BJ (cell line): ENCODE results near the gene CROT. TPM values are rescaled to one million over a fixed set of nuclear protein-coding genes. Genes with fewer than 3 reads are reported as not detected.

Source experiments
- CTCF ChIA-PET: fragments of 350-600 bp; formaldehyde crosslinking; extraction: SDS; loops from one replicate; lab custom pipeline; 2021; ENCODE audit warnings: antibody characterized with exemption, inconsistent platforms; lab: Yijun Ruan, JAX
- POLR2A ChIA-PET: fragments of 300-600 bp; sonication (Branson Sonifier 250); formaldehyde crosslinking; extraction: SDS; loops from one replicate; lab custom pipeline; 2021; ENCODE audit warnings: antibody characterized with exemption; lab: Charles Lee
- DNase-seq: peaks from one replicate; pipeline ENCODE4 v3.0.0-alpha.2; 2011; ENCODE audit warnings: low read depth
- H3K27me3 ChIP-seq: 2 replicates; pipeline ENCODE4 v1.6.0; 2011; ENCODE audit warnings: low read length; ENCODE audit not compliant: control insufficient read depth, insufficient read depth
- H3K36me3 ChIP-seq: 2 replicates; pipeline ENCODE4 v1.5.1; 2011; ENCODE audit warnings: low read length; ENCODE audit not compliant: control insufficient read depth, insufficient read depth
- H3K4me3 ChIP-seq: 2 replicates; pipeline ENCODE4 v1.5.1; 2011; ENCODE audit warnings: low read depth, mild to moderate bottlenecking, control low read depth, low read length
- CTCF ChIP-seq: IDR thresholded peaks from 2 replicates; pipeline ENCODE4 v1.5.1; 2011; ENCODE audit warnings: low read depth, mild to moderate bottlenecking, control low read depth, inconsistent platforms, low read length, moderate library complexity; ENCODE audit not compliant: insufficient read depth
- polyA plus RNA-seq: library from polyadenylated mRNA; depleted of rRNA; stranded (reverse); fragments of >200 nt; gene quantifications from 2 replicates; pipeline ENCODE4 v1.2.3, GENCODE V29; 2011

The CROT gene
- polyA plus RNA-seq, 1 experiment = 4.6 TPM

GRCh38 chr7:87361320-87361719 is 15.9 kb downstream of the CROT start:
- DNase-seq = no peak
- ChIA-PET CTCF (interaction anchor here (0.9 to 1.1 kb wide), 2 partner anchors 38 to 55 kb away, joined by 3 read pairs; no protein-coding TSS in a partner anchor), POLR2A (no interaction called here)

GRCh38 chr7:87363342-87363741 is 17.9 kb downstream of the CROT start:
- TF ChIP-seq CTCF = no peak
- POLR2A ChIA-PET = no interaction called here
- H3K4me3 ChIP-seq = no peak overlapping the region
- CTCF ChIA-PET = no interaction called here
- no peak for DNase-seq
- H3K27me3 ChIP-seq = no peaks in the 10 kb centered on the region
- H3K36me3 ChIP-seq = no peaks in the 10 kb centered on the region

More at GRCh38 chr7:87361320-87361719, 15.9 kb downstream of the CROT start:
- TF ChIP-seq CTCF = no peak
- Histone ChIP-seq H3K27me3 (no peaks in the 10 kb centered on the region), H3K36me3 (0 out of 2 replicates have a peak, but pooled peaks cover 1% of the 10 kb centered on the region), H3K4me3 (no peak overlapping the region)

- Histone ChIP-seq H3K4me3 (no peak overlapping the region), H3K36me3 (no peaks in the 10 kb centered on the region), H3K27me3 (no peaks in the 10 kb centered on the region)
- no peak for TF ChIP-seq CTCF
- POLR2A ChIA-PET = no interaction called here
- CTCF ChIA-PET = no interaction called here
- DNase-seq = no peak
Observed at GRCh38 chr7:87364246-87364645, 18.8 kb downstream of the CROT start.

GRCh38 chr7:87369216-87369615 is 23.8 kb downstream of the CROT start:
- CTCF ChIA-PET = interaction anchor here (1.3 kb wide), 1 partner anchor 47 kb away, joined by 3 read pairs; no protein-coding TSS in a partner anchor
- no peak for TF ChIP-seq CTCF
- no peaks in the 10 kb centered on the region for H3K27me3 ChIP-seq
- POLR2A ChIA-PET = no interaction called here
- H3K36me3 ChIP-seq = no peaks in the 10 kb centered on the region
- no peak overlapping the region for H3K4me3 ChIP-seq
- no peak for DNase-seq

- no peak for DNase-seq
- POLR2A ChIA-PET = no interaction called here
- no peak for TF ChIP-seq CTCF
- H3K27me3 ChIP-seq = no peaks in the 10 kb centered on the region
- H3K36me3 ChIP-seq = no peaks in the 10 kb centered on the region
- CTCF ChIA-PET = no interaction called here
- no peak overlapping the region for H3K4me3 ChIP-seq
Observed at GRCh38 chr7:87370660-87371180, 25.3 kb downstream of the CROT start.
